Duodenal mucosa (tissue), 2 donors: ENCODE results near the gene PYROXD2.

Source experiments
- H3K27ac ChIP-seq: one replicate; pipeline ENCODE4 v1.7.0; 2013; ENCODE audit warnings: low read depth, low read length
- H3K27me3 ChIP-seq, 2 donors: one replicate each; pipeline ENCODE4 v1.7.0; 2013; ENCODE audit warnings: low read length in 2 of 2, control low read depth in 1 of 2; ENCODE audit not compliant: insufficient read depth in 2 of 2, control insufficient read depth in 1 of 2
- H3K36me3 ChIP-seq, 2 donors: one replicate each; pipeline ENCODE4 v1.7.0; 2013; ENCODE audit warnings: low read length in 2 of 2, control low read depth in 1 of 2; ENCODE audit not compliant: insufficient read depth in 2 of 2, control insufficient read depth in 1 of 2
- H3K4me1 ChIP-seq, 2 donors: one replicate each; pipeline ENCODE4 v1.7.0; 2013; ENCODE audit warnings: low read length in 2 of 2, control low read depth in 1 of 2; ENCODE audit not compliant: insufficient read depth in 2 of 2, control insufficient read depth in 1 of 2
- H3K4me3 ChIP-seq, 2 donors: one replicate each; pipeline ENCODE4 v1.7.0; 2013; ENCODE audit warnings: low read length in 2 of 2, low read depth in 1 of 2
- H3K9ac ChIP-seq, 2 donors: one replicate each; pipeline ENCODE4 v1.7.0; 2013; ENCODE audit warnings: low read length in 2 of 2, low read depth in 1 of 2
- H3K9me3 ChIP-seq, 2 donors: one replicate each; pipeline ENCODE4 v1.7.0; 2013; ENCODE audit warnings: low read length in 2 of 2, control low read depth in 1 of 2; ENCODE audit not compliant: control insufficient read depth in 1 of 2

PYROXD2 gene

DNA sequence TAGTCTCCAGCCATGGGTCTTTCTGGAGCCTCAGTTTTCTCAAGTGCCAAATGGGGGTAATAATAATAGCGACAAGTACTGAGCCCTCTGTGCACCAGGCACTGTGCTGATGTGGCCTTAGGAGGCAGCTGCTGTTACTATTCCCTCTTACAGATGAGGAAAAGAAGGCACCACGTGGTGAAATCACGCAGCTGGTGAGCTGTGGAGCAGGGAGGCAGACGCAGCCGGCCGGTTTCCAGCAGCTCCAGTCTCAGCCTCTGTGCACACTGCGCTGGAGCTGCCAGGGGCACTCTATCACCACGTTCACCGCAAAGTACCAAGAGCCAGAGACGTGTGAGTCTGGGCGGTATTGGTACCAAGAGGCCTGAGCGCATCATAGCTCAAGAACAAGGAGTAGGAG is 9.6 kb downstream of the PYROXD2 start:
- Histone ChIP-seq H3K27ac (no peak overlapping the region), H3K36me3 (no peaks in the 10 kb centered on the region), H3K9me3 (no peaks in the 10 kb centered on the region), H3K4me3 (no peak overlapping the region), H3K4me1 (no peaks in the 10 kb centered on the region), H3K9ac (no peak overlapping the region), H3K27me3 (no peaks in the 10 kb centered on the region)

DNA sequence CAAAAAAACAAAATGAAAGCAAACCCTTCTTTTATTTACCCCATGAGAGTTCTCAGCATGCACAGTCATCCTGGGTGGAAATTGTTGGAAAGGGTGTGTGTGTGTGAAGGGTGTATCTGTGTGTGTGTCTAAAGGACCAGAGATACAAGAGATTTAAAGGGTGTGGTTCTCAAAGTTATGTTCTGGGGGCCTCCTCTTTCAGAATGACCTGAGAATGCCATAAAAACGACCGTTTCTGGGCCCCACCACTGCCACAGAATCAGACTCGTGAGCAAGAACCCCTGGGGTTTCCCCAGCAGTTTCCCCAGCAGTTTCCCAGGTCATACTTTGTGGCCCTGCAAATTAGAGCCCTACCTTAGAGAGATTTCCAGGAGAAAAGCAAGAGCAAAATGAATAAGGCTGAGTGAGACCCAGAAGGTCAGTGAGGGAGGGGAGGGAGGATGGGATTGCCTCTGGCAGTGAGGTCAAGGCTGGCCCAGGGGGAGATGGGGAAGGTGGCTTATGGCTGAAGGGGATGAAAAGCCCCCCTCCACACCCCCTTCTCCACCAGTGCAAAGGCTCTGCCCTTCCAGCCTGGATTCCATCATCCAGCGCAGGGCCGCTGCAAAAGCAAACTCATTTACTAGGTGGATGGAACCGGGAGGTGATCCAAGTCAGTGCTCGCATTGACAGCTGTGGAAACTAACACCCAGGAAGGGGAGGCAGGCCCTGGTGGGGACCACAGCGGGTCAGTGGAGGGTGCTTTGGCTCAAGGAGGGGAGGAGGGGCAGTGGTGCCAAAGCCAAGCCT is 10.2 kb downstream of the PYROXD2 start:
- no peaks in the 10 kb centered on the region for H3K4me1 ChIP-seq
- no peaks in the 10 kb centered on the region for H3K9me3 ChIP-seq
- H3K9ac ChIP-seq, result no peak overlapping the region
- H3K36me3 ChIP-seq, result no peaks in the 10 kb centered on the region
- H3K27me3 ChIP-seq, result no peaks in the 10 kb centered on the region
- no peak overlapping the region for H3K27ac ChIP-seq
- no peak overlapping the region for H3K4me3 ChIP-seq

GRCh38 chr10:98403812-98404504 is 11.0 kb downstream of the PYROXD2 start:
- H3K4me1 ChIP-seq, result no peaks in the 10 kb centered on the region
- H3K4me3 ChIP-seq, result no peak overlapping the region
- no peaks in the 10 kb centered on the region for H3K9me3 ChIP-seq
- H3K36me3 ChIP-seq, result no peaks in the 10 kb centered on the region
- H3K27ac ChIP-seq, result no peak overlapping the region
- H3K27me3 ChIP-seq, result no peaks in the 10 kb centered on the region
- H3K9ac ChIP-seq, result no peak overlapping the region

DNA sequence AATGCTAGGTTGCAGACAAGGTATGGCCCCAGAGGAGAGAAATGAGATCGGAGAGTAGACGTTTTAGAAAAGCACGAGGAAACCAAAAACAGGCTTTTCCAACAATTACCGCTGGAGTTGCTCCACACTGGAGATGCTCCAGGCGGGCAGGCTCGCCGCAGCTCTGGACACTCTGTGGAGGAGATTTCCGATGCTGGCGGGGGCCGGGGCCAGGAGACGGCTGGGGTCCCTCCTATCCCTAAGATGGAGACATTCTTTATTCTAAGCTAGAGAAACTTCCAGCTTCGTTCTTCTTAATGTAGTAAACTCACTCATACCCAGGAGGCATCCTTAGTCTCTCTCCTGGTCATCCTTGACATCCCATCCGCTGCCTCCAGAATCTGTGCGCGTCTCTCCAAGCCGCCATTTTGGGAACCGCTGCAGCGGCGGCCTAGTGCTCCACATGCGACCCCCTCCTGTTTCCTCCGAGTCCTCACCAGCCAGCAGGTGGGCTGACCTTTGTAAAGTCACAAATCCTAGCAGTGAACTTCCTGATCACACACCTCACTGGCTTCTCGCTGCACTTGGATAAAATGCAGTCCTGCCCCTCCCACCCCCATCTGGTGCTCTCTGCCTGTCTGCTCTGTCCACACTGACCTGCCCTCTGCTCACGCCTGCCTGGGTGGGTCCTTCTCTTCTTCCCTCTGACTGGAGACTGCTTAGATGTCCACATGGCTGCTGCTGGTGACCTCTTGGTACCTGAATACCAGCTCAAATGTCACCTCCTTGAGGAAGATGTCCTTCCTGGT is 11.9 kb downstream of the PYROXD2 start:
- Histone ChIP-seq H3K27me3 (no peaks in the 10 kb centered on the region), H3K36me3 (no peaks in the 10 kb centered on the region), H3K4me1 (no peaks in the 10 kb centered on the region), H3K27ac (no peak overlapping the region), H3K9ac (no peak overlapping the region), H3K9me3 (no peaks in the 10 kb centered on the region), H3K4me3 (no peak overlapping the region)

DNA sequence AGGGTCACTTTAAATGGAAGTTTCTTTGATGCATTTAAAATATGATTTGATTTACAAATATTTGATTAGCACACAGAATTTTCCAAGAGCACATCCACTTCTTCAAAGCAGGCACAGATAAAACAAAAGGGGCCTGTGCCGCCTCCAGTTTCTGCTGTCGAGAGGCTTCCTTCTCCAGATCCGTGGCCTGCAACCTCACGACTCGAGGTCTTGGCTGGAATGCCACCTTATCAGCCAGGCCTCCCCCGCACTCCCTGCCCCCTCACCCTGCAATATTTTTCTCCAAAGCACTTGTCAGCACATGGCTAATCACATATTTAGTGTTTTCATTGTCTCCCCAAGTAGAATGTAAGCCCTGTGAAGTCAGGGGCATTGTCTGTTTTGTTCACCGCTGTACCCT is 12.5 kb downstream of the PYROXD2 start:
- peaks cover 0 to under 1% of the 10 kb centered on the region in 2 donors for H3K36me3 ChIP-seq
- H3K4me1 ChIP-seq, result no peaks in the 10 kb centered on the region
- H3K4me3 ChIP-seq, result no peak overlapping the region
- H3K27ac ChIP-seq, result no peak overlapping the region
- H3K27me3 ChIP-seq, result no peaks in the 10 kb centered on the region
- H3K9ac ChIP-seq, result no peak overlapping the region
- H3K9me3 ChIP-seq, result no peaks in the 10 kb centered on the region

GRCh38 chr10:98400482-98400881 is 14.5 kb downstream of the PYROXD2 start:
- Histone ChIP-seq H3K9ac (no peak overlapping the region), H3K27me3 (no peaks in the 10 kb centered on the region), H3K4me3 (no peak overlapping the region), H3K27ac (no peak overlapping the region), H3K9me3 (no peaks in the 10 kb centered on the region), H3K4me1 (no peaks in the 10 kb centered on the region), H3K36me3 (peaks cover 0 to 9% of the 10 kb centered on the region in 2 donors)

DNA sequence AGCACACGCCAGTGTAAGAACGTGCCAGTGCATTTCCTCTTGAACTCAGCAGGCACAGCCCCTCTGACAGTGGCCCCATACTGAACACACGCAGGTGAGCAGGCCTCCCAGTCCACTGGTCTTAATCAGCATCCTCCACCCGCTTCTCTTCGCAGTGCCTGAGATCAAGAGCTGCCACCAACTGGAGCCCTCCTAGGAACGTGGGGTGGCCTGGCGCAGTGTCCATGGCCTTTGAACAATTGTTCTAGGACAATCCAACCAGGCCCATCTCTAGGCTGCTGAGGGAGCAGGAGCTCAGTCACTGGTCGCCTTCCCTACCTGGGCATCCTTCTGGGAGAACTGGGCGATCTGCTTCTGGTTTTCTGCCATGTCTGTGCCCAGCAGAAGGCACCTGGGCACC is 15.2 kb downstream of the PYROXD2 start:
- Histone ChIP-seq H3K36me3 (peaks cover 0 to 9% of the 10 kb centered on the region in 2 donors), H3K27ac (no peak overlapping the region), H3K9ac (no peak overlapping the region), H3K4me3 (no peak overlapping the region), H3K27me3 (no peaks in the 10 kb centered on the region), H3K4me1 (no peaks in the 10 kb centered on the region), H3K9me3 (no peaks in the 10 kb centered on the region)

DNA sequence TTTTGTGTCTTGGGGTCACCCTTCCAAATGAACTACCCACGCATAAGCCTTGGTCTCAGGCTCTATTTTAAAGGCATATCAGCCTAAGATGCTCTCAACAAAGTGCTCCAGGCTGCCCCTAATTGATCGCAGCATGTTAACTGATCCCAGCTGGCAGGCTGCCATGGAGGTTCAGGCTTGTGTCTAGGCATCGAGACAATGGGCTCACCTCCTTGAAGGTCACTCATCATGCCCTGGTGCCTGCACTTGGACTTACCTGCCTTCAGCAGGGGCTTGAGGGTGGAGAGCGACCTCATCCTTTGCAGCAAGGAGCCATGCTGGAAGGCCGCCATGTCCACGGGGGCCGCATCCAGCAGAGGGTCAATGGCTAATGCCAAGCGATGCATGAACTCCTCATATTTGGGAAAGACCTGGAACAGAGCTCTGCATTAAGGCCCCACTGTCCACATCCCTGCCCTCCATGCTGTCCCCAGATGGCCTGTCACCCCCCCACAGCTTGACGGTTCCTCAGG is 17.8 kb downstream of the PYROXD2 start:
- Histone ChIP-seq H3K9ac (no peak overlapping the region), H3K4me1 (no peaks in the 10 kb centered on the region), H3K4me3 (no peak overlapping the region), H3K36me3 (peaks cover 0 to 9% of the 10 kb centered on the region in 2 donors), H3K9me3 (no peaks in the 10 kb centered on the region), H3K27me3 (no peaks in the 10 kb centered on the region), H3K27ac (no peak overlapping the region)

- H3K36me3 ChIP-seq, result peaks cover 0 to 9% of the 10 kb centered on the region in 2 donors
- peaks cover 4 to 5% of the 10 kb centered on the region in 2 donors for H3K4me1 ChIP-seq
- H3K27me3 ChIP-seq, result no peaks in the 10 kb centered on the region
- no peaks in the 10 kb centered on the region for H3K9me3 ChIP-seq
- no peak overlapping the region for H3K27ac ChIP-seq
- no peak overlapping the region for H3K9ac ChIP-seq
- no peak overlapping the region for H3K4me3 ChIP-seq
Measured at GRCh38 chr10:98396096-98397063, 18.6 kb downstream of the PYROXD2 start.
